Stimulated activated CD4-positive, alpha-beta T cell treated with anti-CD3 and anti-CD28 coated beads, Interleukin-12 subunit alpha, Interleukin-12 subunit beta, amount 100 ng/mL, for 4 hours (primary cell): ENCODE data around the gene CACNA1B.
"Not testable (repeated sequence)": the region's sequence is repeated elsewhere in the genome, so short reads cannot be mapped to it uniquely, and the experiment has no call there.

Experiments used
- DNase-seq: peaks from one replicate; pipeline ENCODE4 v3.0.0-alpha.2; 2020

CACNA1B gene

DNA sequence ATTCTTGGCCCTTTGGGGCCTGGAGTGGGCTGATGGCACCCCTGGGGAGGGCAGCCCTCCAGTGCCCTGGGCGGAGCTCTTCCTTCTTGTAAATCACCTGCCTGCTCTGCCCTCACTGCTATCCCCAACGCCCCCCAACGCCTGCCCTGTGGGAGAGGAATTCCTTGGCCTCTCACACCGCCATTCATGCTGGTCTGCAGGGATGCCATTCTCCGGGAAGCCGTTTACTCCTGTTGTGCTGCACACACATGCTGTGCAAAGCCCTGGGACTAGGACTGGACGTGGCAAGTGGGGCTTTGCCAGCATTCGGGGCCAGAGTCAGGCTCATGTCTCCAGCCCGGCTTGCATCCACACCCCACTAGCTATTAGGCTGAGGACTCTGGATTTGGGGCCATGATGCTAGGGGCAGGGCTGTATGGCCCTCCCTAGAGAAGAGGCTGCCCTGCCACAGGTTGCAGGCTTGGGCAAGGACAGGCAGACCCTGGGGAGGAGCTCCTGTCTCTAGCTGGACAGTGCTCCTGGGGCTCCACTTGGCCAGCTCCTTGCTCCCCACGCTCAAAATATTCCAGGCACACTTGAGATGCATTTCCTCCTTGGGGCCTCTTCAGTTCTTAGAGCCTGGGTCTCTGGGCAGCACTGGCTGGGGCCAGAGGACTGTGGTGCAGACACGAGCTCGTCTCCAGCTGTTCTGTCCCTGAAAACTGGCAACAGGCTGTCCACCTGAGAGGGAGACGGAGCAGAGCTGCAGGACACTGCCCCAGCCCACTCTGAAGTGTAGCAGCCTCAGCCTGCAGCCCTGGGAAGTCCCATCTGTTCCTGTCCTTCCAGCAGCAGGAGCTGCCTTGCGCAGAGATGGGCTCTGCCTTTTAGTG is 226.9 kb downstream of the CACNA1B start:
- DNase-seq: no peak

DNA sequence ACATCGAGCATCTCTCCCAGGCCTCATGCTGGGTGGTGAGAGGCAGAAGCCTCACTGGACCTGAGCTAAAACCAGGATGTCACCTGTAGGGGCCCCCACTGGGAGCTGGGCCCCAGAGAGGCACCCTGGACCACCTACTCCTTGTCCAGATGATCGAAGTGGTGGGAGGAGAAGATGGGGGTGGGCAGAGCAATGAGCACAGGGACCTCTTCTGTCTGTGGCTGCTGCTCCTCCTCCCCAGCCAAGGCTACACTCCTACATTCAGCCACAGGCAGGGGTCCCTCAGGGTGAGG is 227.5 kb downstream of the CACNA1B start:
- no peak for DNase-seq

- no peak for DNase-seq
Measured at GRCh38 chr9:138105561-138106505, 228.3 kb downstream of the CACNA1B start.

- not testable (repeated sequence) for DNase-seq
Measured at GRCh38 chr9:138107039-138107438, 229.5 kb downstream of the CACNA1B start.

DNA sequence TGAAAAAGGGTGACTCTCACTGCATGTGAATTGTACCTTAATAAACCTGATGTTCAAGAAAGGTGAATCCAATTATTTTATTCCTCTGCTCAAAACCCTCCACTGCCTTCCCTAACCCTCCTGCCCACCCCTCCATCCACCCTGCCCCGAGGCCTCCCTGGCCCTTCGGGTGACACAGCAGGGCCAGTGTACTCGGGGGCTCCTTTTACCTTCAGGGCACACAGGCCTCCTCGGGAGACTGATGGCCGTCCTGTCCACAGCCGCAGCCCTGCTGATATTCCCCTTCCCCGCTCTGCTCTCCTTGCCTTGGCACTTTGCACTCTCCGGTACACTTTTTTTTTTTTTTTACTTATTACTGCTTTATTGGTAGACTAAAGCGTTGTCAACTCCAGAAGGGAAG is 234.0 kb downstream of the CACNA1B start:
- DNase-seq: no peak

- no peak for DNase-seq
Measured at GRCh38 chr9:138112090-138112748, 234.6 kb downstream of the CACNA1B start.

GRCh38 chr9:138112791-138113600 is 235.4 kb downstream of the CACNA1B start:
- no peak for DNase-seq

GRCh38 chr9:138113701-138114325 is 236.2 kb downstream of the CACNA1B start:
- DNase-seq: not testable (repeated sequence)

DNA sequence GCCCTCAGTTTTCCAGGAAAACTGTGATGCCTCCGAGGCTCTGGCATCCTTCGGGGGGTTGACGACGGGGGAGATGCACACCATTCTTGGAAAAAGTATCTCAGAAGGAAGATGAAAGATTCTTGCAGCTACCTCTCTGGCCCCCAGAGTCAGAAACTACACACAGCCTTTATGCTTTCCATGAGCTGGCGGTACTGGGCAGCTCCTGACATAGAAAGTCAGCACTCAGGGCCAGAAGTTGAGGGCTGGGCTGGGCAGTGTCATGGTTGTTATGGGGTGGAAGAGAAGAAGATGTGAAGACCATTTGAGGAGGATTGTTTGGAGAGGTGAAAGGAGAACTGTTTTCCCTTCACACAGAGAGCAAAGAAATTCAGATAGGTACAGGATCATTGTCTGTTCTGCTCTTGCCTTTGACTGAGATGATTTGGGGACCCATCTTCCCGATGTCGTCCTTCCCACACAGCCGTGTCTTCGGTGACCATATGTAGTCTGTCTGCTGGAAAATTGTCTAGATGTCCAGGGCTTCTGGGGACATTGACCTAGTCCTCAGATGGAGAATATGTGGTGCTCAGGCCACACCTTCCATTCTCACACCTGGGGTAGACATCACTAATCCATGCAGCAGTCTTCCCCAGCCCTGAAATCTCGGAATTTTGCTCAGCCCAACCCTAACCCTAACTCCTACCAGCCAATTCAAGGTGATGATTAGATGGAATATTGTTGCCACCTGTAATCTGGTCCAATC is 237.1 kb downstream of the CACNA1B start:
- DNase-seq: no peak

DNA sequence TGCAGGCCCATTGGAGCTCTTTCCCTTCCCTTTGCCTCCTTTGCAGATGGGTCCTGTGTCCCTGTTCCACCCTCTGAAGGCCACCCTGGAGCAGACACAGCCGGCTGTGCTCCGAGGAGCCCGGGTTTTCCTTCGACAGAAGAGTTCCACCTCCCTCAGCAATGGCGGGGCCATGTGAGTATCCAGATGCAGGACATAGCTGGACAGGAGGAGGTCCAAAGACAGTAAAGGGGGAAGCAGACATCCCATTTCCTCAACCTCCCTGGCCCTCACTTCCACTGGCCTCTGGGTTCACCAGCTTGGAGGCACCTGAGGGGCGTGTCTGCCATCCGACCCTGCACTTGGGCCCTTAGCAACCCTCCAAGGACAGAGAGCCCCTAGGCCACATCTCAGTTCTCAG is 237.9 kb downstream of the CACNA1B start:
- no peak for DNase-seq

DNA sequence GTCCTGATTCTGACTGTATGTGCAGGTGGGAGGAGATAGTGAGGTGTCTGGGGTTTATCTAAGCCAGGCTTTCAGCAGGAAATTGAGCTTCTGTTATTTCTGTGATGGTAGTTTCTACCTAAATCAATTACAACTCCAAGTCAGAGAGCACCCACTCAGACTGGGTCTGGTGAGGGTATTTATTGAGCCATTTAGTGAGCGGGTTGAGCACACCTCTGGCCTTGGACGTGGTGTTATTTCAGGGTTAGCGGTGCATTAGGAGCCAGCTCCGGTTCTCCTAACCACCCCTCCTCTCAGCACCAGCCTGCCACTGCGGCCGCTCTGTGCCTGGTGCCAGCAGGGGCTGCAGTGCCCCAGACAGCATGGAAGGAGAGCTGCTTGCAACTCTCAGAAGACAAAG is 238.9 kb downstream of the CACNA1B start:
- no peak for DNase-seq

- DNase-seq: no peak
Measured at GRCh38 chr9:138117101-138117750, 239.6 kb downstream of the CACNA1B start.

GRCh38 chr9:138117836-138118235 is 240.3 kb downstream of the CACNA1B start:
- DNase-seq: no peak

GRCh38 chr9:138118601-138119071 is 241.1 kb downstream of the CACNA1B start:
- no peak for DNase-seq

- no peak for DNase-seq
Measured at GRCh38 chr9:138119202-138120027, 241.8 kb downstream of the CACNA1B start.

DNA sequence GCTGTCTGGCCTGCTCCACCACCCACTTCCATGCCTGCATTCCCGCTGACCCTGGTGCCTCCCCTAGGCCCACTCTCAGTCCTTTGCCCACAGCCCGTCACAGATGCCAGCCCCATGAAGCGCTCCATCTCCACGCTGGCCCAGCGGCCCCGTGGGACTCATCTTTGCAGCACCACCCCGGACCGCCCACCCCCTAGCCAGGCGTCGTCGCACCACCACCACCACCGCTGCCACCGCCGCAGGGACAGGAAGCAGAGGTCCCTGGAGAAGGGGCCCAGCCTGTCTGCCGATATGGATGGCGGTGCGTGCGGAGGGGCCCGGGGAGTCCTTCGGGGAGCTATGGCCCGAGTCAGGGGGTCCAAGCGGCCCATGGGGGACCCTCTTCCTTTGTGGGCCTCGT is 242.5 kb downstream of the CACNA1B start:
- no peak for DNase-seq

GRCh38 chr9:138120511-138121437 is 243.2 kb downstream of the CACNA1B start:
- no peak for DNase-seq

GRCh38 chr9:138121438-138122050 is 244.0 kb downstream of the CACNA1B start:
- no peak for DNase-seq
